HG03196 (cell line): ENCODE results near the gene DDX1.
"Not testable (repeated sequence)": the region's sequence is repeated elsewhere in the genome, so short reads cannot be mapped to it uniquely, and the experiment has no call there.

Experiments used
- ATAC-seq: cut with Tn5 transposase; IDR thresholded peaks from one replicate; pipeline ENCODE4 v1.9.1; 2021; ENCODE audit not compliant: unreplicated experiment

DDX1 gene

GRCh38 chr2:15594291-15595256 lies 2.9 kb downstream of the DDX1 start:
- no peak for ATAC-seq

- no peak for ATAC-seq
These were observed 3.8 kb downstream of the DDX1 start for GRCh38 chr2:15595342-15595905.

- ATAC-seq, result no peak
These were observed 4.3 kb downstream of the DDX1 start for GRCh38 chr2:15595936-15596335.

- ATAC-seq, result no peak
These were observed 4.7 kb downstream of the DDX1 start for GRCh38 chr2:15596350-15596749.

- ATAC-seq, result no peak
These were observed 5.3 kb downstream of the DDX1 start for GRCh38 chr2:15596968-15597367.

GRCh38 chr2:15599994-15600393 lies 8.3 kb downstream of the DDX1 start:
- ATAC-seq, result no peak

- no peak for ATAC-seq
These were observed 10.0 kb downstream of the DDX1 start for GRCh38 chr2:15601681-15602080.

GRCh38 chr2:15602393-15602792 lies 10.7 kb downstream of the DDX1 start:
- no peak for ATAC-seq

GRCh38 chr2:15603044-15603765 lies 11.5 kb downstream of the DDX1 start:
- no peak for ATAC-seq

- no peak for ATAC-seq
These were observed 12.3 kb downstream of the DDX1 start for GRCh38 chr2:15603948-15604347.

GRCh38 chr2:15605721-15606120 lies 14.1 kb downstream of the DDX1 start:
- no peak for ATAC-seq

- no peak for ATAC-seq
These were observed 15.1 kb downstream of the DDX1 start for GRCh38 chr2:15606481-15607441.

- no peak for ATAC-seq
These were observed 16.2 kb downstream of the DDX1 start for GRCh38 chr2:15607709-15608391.

- no peak for ATAC-seq
These were observed 16.7 kb downstream of the DDX1 start for GRCh38 chr2:15608392-15608761.

- ATAC-seq, result no peak
These were observed 17.8 kb downstream of the DDX1 start for GRCh38 chr2:15609341-15610042.

GRCh38 chr2:15610430-15610952 lies 18.8 kb downstream of the DDX1 start:
- no peak for ATAC-seq

GRCh38 chr2:15612101-15612500 lies 20.4 kb downstream of the DDX1 start:
- ATAC-seq, result not testable (repeated sequence)

- no peak for ATAC-seq
These were observed 22.2 kb downstream of the DDX1 start for GRCh38 chr2:15613736-15614429.
